Astrocyte of the spinal cord (primary cell): Measurements from ENCODE around the gene ARHGAP26.
"Not testable (repeated sequence)": the region's sequence is repeated elsewhere in the genome, so short reads cannot be mapped to it uniquely, and the experiment has no call there.

Source experiments
- DNase-seq: peaks from one replicate; pipeline ENCODE4 v3.0.0; 2011; ENCODE audit warnings: low read depth, low spot score
- H3K4me3 ChIP-seq: 2 replicates; pipeline ENCODE4 v1.5.1; 2011; ENCODE audit warnings: low read depth, mild to moderate bottlenecking, low read length, moderate library complexity
- in situ Hi-C: cut with HindIII; loops from 2 replicates; pipeline ENCODE4 v1.10.0; 2017; ENCODE audit warnings: low sequenced_read_pairs
- TF ChIP-seq, protein P1 (sequence below): IDR thresholded peaks from 2 replicates; pipeline ENCODE4 v1.5.1; 2012; ENCODE audit warnings: low read depth, mild to moderate bottlenecking, low read length, inconsistent platforms

The ARHGAP26 gene

DNA sequence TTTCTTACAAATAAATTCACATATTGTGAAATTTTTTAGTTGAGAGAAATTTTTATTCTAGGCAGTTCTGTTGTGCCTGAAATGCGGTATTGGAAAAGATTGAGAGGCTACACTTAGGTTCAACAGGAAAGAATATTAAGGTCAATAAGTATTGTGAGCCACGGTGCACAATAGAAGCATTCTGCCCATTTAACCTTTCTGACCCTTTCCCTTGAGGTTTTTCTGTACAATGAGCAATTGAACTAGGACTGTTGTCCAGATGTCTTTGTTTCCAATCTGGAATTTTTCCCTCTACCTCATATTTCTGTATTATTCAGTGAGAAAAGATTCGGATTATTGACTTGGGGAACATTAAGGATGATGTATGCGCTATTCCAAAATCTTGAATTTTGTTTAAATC, 428.2 kb downstream of the ARHGAP26 start:
- H3K4me3 ChIP-seq: no peak overlapping the region
- DNase-seq: no peak
- in situ Hi-C loops: no loop called here
- TF ChIP-seq, protein P1, sequence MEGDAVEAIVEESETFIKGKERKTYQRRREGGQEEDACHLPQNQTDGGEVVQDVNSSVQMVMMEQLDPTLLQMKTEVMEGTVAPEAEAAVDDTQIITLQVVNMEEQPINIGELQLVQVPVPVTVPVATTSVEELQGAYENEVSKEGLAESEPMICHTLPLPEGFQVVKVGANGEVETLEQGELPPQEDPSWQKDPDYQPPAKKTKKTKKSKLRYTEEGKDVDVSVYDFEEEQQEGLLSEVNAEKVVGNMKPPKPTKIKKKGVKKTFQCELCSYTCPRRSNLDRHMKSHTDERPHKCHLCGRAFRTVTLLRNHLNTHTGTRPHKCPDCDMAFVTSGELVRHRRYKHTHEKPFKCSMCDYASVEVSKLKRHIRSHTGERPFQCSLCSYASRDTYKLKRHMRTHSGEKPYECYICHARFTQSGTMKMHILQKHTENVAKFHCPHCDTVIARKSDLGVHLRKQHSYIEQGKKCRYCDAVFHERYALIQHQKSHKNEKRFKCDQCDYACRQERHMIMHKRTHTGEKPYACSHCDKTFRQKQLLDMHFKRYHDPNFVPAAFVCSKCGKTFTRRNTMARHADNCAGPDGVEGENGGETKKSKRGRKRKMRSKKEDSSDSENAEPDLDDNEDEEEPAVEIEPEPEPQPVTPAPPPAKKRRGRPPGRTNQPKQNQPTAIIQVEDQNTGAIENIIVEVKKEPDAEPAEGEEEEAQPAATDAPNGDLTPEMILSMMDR: no peak

DNA sequence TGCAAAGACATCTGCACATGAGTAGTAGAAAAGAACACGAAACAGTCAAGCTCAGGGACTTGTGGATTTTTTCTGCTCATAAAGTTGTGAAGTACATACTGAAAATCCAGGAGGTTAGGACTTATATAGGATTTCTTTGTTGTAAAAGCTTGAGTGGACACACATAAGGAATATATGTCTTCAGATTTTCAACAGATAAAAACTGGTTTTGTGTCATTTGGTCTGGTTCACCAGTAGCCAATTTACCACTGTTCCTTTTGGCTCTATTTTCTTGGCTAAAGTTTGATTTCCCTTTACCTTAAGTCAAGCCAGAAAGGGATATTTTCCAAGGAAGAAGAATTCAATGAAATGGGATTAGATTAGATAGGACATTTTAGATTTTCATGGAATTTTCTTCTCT, 429.0 kb downstream of the ARHGAP26 start:
- H3K4me3 ChIP-seq: no peak overlapping the region
- in situ Hi-C loops: no loop called here
- no peak for DNase-seq
- TF ChIP-seq, protein P1: no peak

DNA sequence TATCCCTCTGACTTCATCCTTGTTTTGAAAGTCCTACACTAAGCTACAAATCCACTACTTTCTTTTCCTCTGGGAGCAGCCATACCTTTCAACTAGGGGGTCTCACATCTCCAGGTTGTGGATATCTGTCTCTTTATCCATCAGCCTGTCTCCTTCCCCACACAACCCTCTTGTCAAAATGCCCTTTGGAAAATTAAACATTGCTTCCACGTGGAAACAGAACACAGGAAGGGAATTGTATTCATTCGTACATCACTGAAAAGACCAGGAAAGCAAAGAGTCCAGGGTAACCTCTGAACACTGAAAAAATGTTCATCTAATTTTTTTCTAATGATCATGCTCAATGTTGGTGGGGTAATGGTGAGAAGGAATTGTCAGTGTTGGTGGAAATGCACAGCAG, 429.7 kb downstream of the ARHGAP26 start:
- TF ChIP-seq, protein P1: no peak
- in situ Hi-C loops: no loop called here
- no peak for DNase-seq
- H3K4me3 ChIP-seq: no peak overlapping the region

DNA sequence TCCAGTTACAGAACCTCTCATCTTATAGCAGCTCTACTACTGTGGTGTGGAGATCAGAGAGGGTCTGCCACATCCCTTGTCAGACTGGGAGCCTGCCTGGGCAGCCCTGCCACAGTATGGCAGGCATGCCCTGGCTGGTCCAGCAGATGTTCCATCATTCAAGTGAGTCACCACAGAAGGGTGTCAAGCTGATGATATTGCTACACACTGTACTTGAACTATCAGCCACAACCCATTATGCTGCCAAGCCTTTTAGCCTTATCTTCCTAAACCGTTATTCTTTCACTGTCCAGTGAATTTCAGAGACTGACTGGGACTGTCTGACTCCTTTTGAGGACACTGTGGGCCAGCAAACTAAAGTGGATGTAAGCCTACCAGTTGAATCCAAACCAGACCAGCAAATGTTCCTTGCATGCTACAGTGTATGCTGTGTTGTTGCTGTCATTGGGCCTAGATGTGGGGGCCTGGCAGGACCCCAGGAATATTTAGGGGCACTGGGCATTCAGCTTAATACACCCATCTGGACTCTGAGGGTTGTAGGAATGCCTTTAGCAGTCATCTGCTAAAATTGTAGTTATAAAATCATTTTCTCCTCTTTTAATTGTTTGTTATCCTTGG, 430.7 kb downstream of the ARHGAP26 start:
- in situ Hi-C loops: no loop called here
- H3K4me3 ChIP-seq: no peak overlapping the region
- TF ChIP-seq, protein P1: no peak
- DNase-seq: peak; percentile 80

DNA sequence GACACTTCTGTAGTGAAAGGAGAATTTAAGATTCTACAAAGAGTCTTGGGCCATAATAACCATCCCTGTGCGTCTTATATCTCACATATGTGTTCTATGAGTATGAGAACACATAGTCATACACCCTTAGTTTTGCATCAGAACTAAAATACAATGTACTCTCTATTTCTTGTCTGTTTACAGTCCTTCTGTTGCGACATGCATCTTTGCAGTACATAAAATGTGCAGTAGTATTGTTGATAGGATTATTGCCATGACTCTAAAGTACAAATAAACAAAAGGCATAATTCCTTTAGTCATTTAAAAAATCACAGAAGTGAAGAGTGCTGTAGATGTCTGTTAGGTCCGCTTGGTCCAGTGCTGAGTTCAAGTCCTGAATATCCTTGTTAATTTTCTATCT, 431.4 kb downstream of the ARHGAP26 start:
- TF ChIP-seq, protein P1: no peak
- no peak overlapping the region for H3K4me3 ChIP-seq
- no peak for DNase-seq
- in situ Hi-C loops: no loop called here

DNA sequence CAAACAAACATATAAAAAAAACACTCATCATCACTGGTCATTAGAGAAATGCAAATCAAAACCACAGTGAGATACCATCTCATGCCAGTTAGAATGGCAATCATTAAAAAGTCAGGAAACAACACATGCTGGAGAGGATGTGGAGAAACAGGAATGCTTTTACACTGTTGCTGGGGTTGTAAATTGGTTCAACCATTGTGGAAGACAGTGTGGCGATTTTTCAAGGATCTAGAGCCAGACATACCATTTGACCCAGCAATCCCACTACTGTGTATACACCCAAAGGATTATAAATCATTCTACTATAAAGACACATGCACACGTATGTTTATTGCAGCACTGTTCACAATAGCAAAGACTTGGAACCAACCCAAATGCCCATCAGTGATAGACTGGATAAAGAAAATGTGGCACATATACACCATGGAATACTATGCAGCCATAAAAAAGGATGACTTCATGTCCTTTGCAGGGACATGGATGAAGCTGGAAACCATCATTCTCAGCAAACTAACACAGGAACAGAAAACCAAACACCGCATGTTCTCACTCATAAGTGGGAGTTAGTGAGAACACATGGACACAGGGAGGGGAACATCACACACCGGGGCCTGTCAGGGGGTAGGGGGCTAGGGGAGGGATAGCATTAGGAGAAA, 433.3 kb downstream of the ARHGAP26 start:
- in situ Hi-C loops, H3K4me3 ChIP-seq, DNase-seq: not testable (repeated sequence)

DNA sequence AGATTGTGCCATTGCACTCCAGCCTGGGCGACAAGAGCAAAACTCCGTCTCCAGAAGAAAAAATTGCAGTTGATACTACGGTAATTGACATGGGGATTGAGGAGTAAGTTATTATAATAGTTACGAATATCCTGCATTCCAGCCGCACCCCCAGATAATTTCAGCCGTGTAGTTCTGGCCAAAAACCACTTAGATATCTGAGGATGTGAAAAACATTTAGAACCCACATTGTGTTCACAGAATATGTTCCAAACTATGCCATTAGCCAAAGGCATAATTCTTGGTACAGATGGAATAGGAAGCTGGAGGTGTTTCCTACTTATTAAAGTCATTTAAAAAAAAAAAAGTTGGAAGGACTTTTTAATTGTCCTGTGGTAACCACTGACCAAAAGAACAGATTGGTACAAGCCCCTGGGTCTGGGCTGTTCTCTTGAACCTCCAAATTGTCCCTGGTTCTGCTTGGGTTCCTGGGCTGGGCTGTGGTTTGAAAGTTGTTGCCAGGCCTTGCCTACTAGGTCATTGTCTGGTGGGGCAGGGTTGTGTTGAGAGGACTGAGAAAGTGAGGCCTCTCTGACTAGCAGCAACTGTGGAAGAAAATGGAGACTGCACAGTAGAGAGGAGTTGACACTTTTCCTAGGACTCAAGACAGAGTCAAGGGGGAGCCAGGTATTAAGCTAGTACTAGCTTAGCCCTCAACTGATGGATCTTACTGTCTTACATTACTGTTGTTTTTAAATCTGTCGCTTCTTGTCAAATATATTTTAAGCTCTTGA, 434.5 kb downstream of the ARHGAP26 start:
- in situ Hi-C loops: no loop called here
- peak; percentile 37 for DNase-seq
- TF ChIP-seq, protein P1: no peak
- no peak overlapping the region for H3K4me3 ChIP-seq
